HG03575 (cell line): ENCODE data around the gene RELCH.
"Not testable (repeated sequence)": the region's sequence is repeated elsewhere in the genome, so short reads cannot be mapped to it uniquely, and the experiment has no call there.

Source experiments
- ATAC-seq: cut with Tn5 transposase; IDR thresholded peaks from one replicate; pipeline ENCODE4 v1.9.1; 2021; ENCODE audit not compliant: unreplicated experiment, insufficient number of reproducible peaks, low FRiP score; ENCODE audit errors: extremely low read depth

The RELCH gene

GRCh38 chr18:62186774-62187542 lies at the start of gene RELCH, which contains the start of gene PIGN:
Gene RELCH (plus strand): TSS chr18:62187255. CDS start chr18:62187506, 251 bp downstream.
Gene PIGN (minus strand): TSS chr18:62187056. CDS start chr18:62161353, 25,703 bp downstream.
- ATAC-seq, result peak; percentile 46

- ATAC-seq, result no peak
Measured at GRCh38 chr18:62138461-62139235, 48.4 kb upstream of the RELCH start.

DNA sequence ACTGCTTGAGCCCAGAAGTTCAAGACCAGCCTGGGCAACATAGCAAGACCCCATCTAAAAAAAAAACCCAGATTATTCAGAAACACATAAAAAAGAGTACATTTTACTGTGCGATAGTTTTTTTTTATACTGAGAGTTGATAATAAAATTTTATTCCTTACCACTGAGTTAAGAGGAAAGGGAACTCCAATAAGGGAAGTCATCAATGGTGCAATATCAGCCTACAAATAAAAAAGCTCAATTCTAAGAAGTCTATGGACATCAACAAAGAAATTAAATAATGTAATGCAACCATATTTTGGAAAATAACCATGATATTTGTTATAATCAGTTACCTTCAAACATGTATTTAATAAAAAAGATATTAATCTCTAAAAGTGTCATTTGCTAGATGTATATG lies 46.8 kb upstream of the RELCH start:
- no peak for ATAC-seq

- ATAC-seq, result no peak
Measured at GRCh38 chr18:62144338-62144737, 42.7 kb upstream of the RELCH start.

DNA sequence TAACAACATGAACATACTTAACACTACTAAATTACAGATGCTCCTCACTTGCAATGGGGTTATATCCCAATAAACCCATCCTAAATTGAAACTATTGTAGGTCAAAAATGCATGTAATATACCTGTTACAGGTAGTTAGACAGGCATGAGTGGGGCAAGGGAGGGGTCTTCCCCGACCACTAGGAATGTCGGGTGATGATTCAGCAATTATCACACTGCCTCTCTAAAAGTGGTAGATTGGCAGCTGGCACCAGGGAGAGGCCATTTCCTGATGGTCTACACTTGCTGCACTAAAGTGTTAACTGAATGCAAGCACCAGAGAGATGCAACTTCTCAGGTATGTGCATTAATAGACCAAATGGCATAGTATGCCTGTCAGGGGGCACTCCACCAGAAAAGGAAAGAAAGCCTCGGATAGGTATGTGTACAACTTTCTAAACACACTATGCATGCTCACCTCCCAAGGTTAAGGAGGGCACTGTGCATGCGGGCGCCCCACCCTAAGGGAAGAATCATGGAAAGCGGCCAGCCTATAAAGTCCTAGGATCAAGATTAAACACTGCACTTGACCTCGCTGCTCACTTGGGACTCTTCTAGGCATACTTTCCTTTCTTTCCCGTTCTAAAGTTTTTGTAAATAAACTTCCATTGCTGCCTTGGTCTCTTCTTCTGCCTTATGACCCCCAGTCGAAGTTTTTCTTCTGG lies 35.8 kb upstream of the RELCH start:
- ATAC-seq, result no peak

DNA sequence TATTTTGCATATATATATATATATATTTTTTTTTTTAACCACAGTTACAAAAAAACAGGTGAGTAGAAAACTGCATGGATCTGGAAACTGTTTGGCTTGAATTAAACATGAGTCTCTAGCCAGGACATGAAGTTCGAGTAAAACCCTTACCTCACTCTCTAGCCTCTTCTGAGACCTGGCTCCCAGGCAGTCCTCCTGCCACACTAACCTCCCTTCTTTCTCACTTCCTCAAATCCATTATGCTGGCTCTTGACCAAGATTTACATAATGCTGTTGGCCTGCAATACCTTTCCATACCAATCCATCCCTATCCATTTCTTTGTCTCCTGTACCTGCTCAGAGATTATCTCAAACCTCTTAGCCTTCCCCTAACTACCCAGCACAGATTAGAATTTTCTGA lies 34.2 kb upstream of the RELCH start:
- ATAC-seq, result no peak

- no peak for ATAC-seq
Measured at GRCh38 chr18:62157843-62158242, 29.2 kb upstream of the RELCH start.

DNA sequence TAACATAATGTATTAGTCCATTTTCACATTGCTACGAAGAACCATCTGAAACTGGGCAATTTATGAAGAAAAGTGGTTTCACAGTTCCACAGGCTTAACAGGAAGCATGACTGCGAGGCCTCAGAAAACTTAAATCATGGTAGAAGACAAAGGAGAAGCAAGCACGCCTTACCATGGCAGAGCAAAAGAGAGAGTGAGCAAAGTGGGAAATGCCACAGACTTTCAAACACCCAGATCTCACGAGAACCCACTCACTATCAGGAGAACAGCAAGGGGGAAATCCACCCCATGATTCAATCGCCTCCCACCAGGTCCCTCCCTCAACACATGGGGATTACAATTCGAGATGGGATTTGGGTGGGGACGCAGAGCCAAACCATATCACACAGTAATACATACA lies 22.7 kb upstream of the RELCH start:
- no peak for ATAC-seq

DNA sequence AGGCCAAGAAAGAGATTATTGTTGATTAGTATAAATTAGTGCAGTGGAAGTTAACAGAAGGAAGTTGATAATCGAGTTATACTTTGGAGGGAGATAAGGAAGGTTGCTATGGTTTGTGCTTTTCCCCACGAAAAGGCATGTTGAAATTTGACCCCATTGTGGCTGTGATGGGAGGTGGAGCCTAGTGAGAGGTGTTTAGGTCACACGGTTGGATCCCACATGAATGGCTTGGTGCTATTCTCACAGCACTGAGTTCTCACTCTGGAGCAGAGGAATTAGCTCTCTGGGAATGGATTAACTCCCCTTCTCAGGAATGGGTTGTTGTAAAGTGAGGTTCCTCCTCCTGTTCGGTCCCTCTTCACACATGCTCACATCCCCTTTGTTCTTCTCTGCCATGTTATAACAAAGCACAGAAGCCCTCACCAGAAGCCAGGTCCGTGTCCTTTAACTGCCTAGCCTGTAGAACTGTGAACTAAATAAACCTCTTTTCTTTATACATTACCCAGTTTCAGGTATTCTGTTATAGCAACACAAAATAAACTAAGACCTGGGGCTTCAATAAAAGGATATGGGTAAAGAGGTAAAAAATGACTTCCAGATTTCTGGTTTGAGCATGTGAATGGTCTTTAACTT lies 22.1 kb upstream of the RELCH start:
- ATAC-seq, result no peak

DNA sequence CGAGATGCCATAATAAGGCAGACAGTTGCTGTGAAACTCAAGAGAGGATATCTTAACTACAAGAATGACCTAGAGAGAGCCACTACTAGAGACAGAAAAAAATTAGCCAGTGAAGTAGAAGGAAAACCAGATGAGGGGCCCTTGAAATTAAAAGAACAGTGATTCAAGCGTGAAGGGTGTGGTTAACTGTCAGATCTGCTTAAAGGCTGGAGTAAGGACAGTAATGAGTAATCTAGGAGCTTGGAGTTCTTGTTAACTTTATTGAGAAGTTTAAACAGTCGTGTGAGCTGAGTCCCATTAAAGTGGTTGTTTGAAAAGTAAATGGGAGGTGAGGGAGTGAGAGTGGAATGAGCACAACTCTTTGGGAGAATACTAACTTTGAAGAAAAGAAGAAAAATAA lies 21.5 kb upstream of the RELCH start:
- ATAC-seq, result no peak

DNA sequence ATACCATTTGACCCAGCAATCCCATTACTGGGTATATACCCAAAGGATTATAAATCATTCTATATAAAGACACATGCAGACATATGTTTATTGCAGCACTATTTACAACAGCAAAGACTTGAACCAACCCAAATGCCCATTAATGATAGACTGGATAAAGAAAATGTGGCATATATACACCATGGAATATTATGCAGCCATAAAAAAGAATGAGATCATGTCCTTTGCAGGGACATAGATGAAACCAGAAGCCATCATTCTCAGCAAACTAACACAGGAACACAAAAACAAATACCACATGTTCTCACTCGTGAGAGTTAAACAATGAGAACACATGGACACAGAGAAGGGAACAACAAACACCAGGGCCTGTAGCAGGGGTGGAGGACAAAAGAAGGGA lies 20.5 kb upstream of the RELCH start:
- ATAC-seq, result not testable (repeated sequence)

DNA sequence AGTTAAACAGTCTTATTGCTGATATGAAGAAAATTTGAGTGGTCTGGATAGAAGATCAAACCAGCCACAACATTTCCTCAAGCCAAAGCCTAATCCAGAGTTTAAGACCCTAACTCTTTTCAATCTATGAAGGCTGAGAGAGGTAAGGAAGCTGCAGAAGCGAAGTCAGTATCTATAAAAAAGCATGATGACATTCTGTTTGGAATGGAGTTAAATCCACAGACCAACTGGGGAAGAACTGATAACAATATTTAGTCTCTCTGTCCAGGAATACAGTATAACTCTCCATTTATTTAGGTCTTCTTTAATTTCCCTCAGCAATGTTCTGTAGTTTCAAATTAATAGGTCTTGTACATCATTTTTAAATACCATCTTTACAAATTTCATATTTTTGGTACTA lies 16.2 kb upstream of the RELCH start:
- ATAC-seq, result no peak

GRCh38 chr18:62172298-62172697 lies 14.8 kb upstream of the RELCH start:
- ATAC-seq, result no peak

DNA sequence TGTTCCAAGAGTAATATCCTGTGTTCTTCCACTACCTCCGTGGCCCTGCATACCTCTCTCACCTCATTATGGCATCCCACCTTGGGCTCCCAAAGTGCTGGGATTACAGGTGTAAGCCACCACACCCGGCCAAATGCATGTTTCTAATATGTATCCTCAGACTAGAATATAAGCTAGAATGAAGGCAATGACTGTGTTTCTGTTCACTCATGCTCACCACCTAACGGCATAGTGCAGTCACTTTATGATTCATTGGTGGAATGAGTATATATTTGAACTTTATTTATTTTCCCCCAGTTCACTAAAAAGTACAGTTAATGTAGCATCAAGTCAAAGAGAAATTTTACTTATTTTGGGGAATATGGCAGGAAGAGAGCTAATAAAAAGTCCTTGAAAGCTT lies 11.5 kb upstream of the RELCH start:
- no peak for ATAC-seq

DNA sequence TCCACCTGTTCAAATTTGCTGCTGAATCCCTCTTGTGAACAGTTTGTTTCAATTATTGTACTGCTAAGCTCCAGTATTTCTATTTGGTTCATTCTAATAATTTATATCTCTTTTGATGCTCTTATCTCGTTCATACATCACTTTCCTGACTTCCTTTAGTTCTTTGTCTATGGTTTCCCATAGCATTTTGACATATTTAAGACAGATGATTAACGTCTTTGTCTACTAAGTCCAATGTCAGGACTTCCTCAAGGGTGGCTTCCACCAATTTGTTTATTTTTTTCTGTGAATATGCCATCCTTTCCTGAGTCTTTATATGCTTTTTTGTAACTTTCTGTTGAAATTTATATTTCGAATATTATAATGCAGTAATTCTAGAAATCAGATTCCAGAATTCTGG lies 9.8 kb upstream of the RELCH start:
- no peak for ATAC-seq

GRCh38 chr18:62179213-62179612 lies 7.8 kb upstream of the RELCH start:
- ATAC-seq, result no peak

DNA sequence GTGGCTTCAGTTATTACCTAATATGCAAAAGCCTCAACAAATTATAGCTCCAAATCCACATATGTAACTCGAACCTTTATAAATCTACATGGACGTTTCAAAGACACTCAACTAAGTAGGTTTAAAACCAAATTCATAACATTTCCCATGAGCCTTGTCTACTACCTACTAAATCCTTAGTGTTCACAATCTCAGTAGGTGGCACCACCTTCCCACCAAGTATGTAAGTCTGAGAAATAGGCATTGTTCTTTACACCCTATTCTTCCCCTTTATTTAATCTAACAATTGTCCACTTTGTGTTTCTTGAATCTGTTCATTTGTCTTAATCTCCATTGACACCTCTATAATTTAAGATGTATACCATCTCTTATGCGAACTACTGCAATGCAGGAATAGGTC lies 4.8 kb upstream of the RELCH start:
- ATAC-seq, result no peak

DNA sequence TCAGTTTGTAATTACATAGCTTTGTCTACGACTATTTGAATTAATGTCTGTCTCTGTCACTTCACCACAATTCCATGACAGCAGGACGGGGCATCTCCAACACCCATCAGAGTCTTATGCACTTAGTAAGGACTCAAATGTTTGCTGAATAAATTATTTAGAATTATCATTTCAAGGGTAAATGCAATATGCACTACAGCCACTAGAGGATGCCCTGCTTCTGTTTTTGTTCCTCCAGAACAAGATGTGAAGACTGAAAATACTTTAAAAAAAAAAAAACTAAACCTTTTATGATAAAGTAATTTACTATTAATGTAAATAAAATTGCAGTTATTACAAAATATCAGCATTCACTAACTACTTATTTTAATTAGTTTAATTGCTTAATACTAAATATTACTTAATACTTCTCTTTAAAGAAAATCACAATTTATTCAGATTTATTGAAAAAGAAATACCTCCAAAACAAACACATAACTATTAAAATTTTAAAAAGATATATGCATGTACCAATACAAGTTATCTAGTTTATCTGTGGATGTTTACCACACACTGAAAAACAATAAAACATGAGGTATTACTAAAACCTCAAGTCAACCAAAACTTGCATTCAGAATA lies 3.4 kb upstream of the RELCH start:
- no peak for ATAC-seq

DNA sequence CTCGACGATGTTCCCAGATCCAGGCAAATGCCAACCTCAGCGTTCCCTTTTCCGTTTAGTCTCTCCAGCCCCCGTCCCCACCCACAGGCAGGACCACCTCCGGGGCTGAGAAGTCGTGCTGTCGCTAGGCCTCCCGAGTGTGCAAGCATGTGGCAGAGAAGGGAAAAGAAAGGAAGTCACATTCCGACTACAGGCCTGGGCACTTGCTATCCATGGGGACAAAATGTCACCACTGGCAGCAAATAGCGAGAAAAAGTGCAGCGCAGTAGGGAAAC lies 619 bp upstream of the RELCH start:
- no peak for ATAC-seq
